ENCODE data around the gene ABCB6.

Gene ABCB6

GRCh38 chr2:219171231-219171651 lies 47.5 kb downstream of the ABCB6 start:
- in situ Hi-C loops (cut with MboI; ENCODE audit: low sequenced_read_pairs): no loop called here

- in situ Hi-C loops (cut with MboI; ENCODE audit: low sequenced_read_pairs): no loop called here
Measured at GRCh38 chr2:219169930-219170654, 48.7 kb downstream of the ABCB6 start, which contains the start of gene SLC23A3. Gene SLC23A3 (minus strand): TSS chr2:219170029. CDS start chr2:219169984, 45 bp downstream.

- in situ Hi-C loops (cut with MboI; ENCODE audit: low sequenced_read_pairs): no loop called here
Measured at GRCh38 chr2:219168932-219169331, 49.8 kb downstream of the ABCB6 start.

GRCh38 chr2:219168526-219168925 lies 50.2 kb downstream of the ABCB6 start:
- in situ Hi-C loops (cut with MboI; ENCODE audit: low sequenced_read_pairs): no loop called here

GRCh38 chr2:219167997-219168396 lies 50.8 kb downstream of the ABCB6 start:
- in situ Hi-C loops (cut with MboI; ENCODE audit: low sequenced_read_pairs): no loop called here

- in situ Hi-C loops (cut with MboI; ENCODE audit: low sequenced_read_pairs): no loop called here
Measured at GRCh38 chr2:219165058-219165911, 53.5 kb downstream of the ABCB6 start.

GRCh38 chr2:219163156-219163555 lies 55.6 kb downstream of the ABCB6 start:
- in situ Hi-C loops (cut with MboI; ENCODE audit: low sequenced_read_pairs): no loop called here

GRCh38 chr2:219161097-219161496 lies 57.7 kb downstream of the ABCB6 start:
- in situ Hi-C loops (cut with MboI; ENCODE audit: low sequenced_read_pairs): no loop called here

GRCh38 chr2:219160186-219161017 lies 58.4 kb downstream of the ABCB6 start, which contains the start of gene NHEJ1:
Gene NHEJ1 (minus strand): TSS chr2:219160815. CDS start chr2:219158362, 2,453 bp downstream.
- in situ Hi-C loops (cut with MboI; ENCODE audit: low sequenced_read_pairs): no loop called here
